Liver (tissue), 9 donors: ENCODE data around the gene ZFYVE9. TPM values are rescaled to one million over a fixed set of nuclear protein-coding genes. Genes with fewer than 3 reads are reported as not detected.

Experiments
- DNase-seq: peaks from one replicate; pipeline ENCODE4 v3.0.0-alpha.2; 2017; ENCODE audit warnings: low spot score
- H3K27ac ChIP-seq, 2 donors: one replicate each; pipeline ENCODE4 v1.7.0; 2013; ENCODE audit warnings: inconsistent platforms in 2 of 2, low read length in 2 of 2, control low read depth in 1 of 2, low read depth in 1 of 2, mild to moderate bottlenecking in 1 of 2
- H3K27me3 ChIP-seq, 4 donors: one replicate each; pipeline versions ENCODE4 v1.6.1 to v1.7.0; 2013; ENCODE audit warnings: low read length in 3 of 4, inconsistent platforms in 1 of 4, mild to moderate bottlenecking in 1 of 4, moderate library complexity in 1 of 4; ENCODE audit not compliant: control insufficient read depth in 4 of 4, insufficient read depth in 4 of 4
- H3K36me3 ChIP-seq, 4 donors: one replicate each; pipeline versions ENCODE4 v1.6.1 to v1.7.0; 2013; ENCODE audit warnings: low read length in 3 of 4, mild to moderate bottlenecking in 3 of 4, low read depth in 1 of 4, moderate library complexity in 1 of 4; ENCODE audit not compliant: control insufficient read depth in 4 of 4, insufficient read depth in 3 of 4
- H3K4me1 ChIP-seq, 4 donors: one replicate each; pipeline versions ENCODE4 v1.6.1 to v1.7.0; 2013; ENCODE audit warnings: low read length in 3 of 4, mild to moderate bottlenecking in 3 of 4, moderate library complexity in 1 of 4; ENCODE audit not compliant: control insufficient read depth in 4 of 4, insufficient read depth in 4 of 4
- H3K4me3 ChIP-seq, 3 donors: one replicate each; pipeline versions ENCODE4 v1.6.1 to v1.7.0; 2013; ENCODE audit warnings: low read length in 3 of 3, control low read depth in 1 of 3, low read depth in 1 of 3, mild to moderate bottlenecking in 1 of 3
- H3K9ac ChIP-seq, 2 donors: one replicate each; pipeline ENCODE4 v1.7.0; 2013; ENCODE audit warnings: low read length in 2 of 2, mild to moderate bottlenecking in 2 of 2, moderate library complexity in 2 of 2, control low read depth in 1 of 2, low read depth in 1 of 2
- H3K9me3 ChIP-seq, 4 donors: one replicate each; pipeline versions ENCODE4 v1.6.1 to v1.7.0; 2013; ENCODE audit warnings: low read length in 3 of 4; ENCODE audit not compliant: control insufficient read depth in 4 of 4
- ATF3 ChIP-seq: IDR thresholded peaks from 2 replicates; pipeline ENCODE4 v1.6.1; 2016; ENCODE audit warnings: antibody characterized with exemption
- CTCF ChIP-seq: fragments of 150-350 bp; IDR thresholded peaks from 2 replicates; pipeline ENCODE4 v1.5.1; 2017; ENCODE audit warnings: improper control_type of control experiment, low read depth, low read length; ENCODE audit not compliant: missing input control
- EGR1 ChIP-seq, 2 donors: IDR thresholded peaks; 2 replicates each; pipeline ENCODE4 v1.6.1; 2016 to 2018; ENCODE audit warnings: antibody characterized with exemption in 2 of 2, low read depth in 2 of 2
- FOXA1 ChIP-seq: IDR thresholded peaks from 2 replicates; pipeline ENCODE4 v1.6.1; 2016; ENCODE audit warnings: antibody characterized with exemption
- FOXA2 ChIP-seq: IDR thresholded peaks from 2 replicates; pipeline ENCODE4 v1.6.1; 2016; ENCODE audit warnings: antibody characterized with exemption
- GABPA ChIP-seq, 2 donors: IDR thresholded peaks in 1 of 2; conservative IDR thresholded peaks in 1 of 2; 2 replicates each; pipeline ENCODE4 v1.6.1; 2016; ENCODE audit warnings: antibody characterized with exemption in 2 of 2, mild to moderate bottlenecking in 1 of 2, moderate library complexity in 1 of 2
- HNF4A ChIP-seq, 2 donors: conservative IDR thresholded peaks; 2 replicates each; pipeline ENCODE4 v1.6.1; 2016; ENCODE audit warnings: antibody characterized with exemption in 2 of 2, mild to moderate bottlenecking in 2 of 2
- HNF4G ChIP-seq: IDR thresholded peaks from 2 replicates; pipeline ENCODE4 v1.6.1; 2016; ENCODE audit warnings: antibody characterized with exemption
- JUND ChIP-seq, 2 donors: IDR thresholded peaks; 2 replicates each; pipeline ENCODE4 v1.6.1; 2016; ENCODE audit warnings: antibody characterized with exemption in 2 of 2
- MAX ChIP-seq: IDR thresholded peaks from 2 replicates; pipeline ENCODE4 v1.6.1; 2016; ENCODE audit warnings: antibody characterized with exemption
- NR2F2 ChIP-seq: IDR thresholded peaks from 2 replicates; pipeline ENCODE4 v1.6.1; 2016; ENCODE audit warnings: antibody characterized with exemption
- RAD21 ChIP-seq, 2 donors: IDR thresholded peaks; 2 replicates each; pipeline ENCODE4 v1.6.1; 2016; ENCODE audit warnings: antibody characterized with exemption in 2 of 2, mild to moderate bottlenecking in 2 of 2
- REST ChIP-seq: IDR thresholded peaks from 2 replicates; pipeline ENCODE4 v1.6.1; 2016; ENCODE audit warnings: antibody characterized with exemption, mild to moderate bottlenecking
- RXRA ChIP-seq, 2 donors: IDR thresholded peaks; 2 replicates each; pipeline ENCODE4 v1.6.1; 2017 to 2018; ENCODE audit warnings: antibody characterized with exemption in 2 of 2, mild to moderate bottlenecking in 1 of 2
- SP1 ChIP-seq: IDR thresholded peaks from 2 replicates; pipeline ENCODE4 v1.6.1; 2018; ENCODE audit warnings: antibody characterized with exemption, mild to moderate bottlenecking
- TAF1 ChIP-seq: conservative IDR thresholded peaks from 2 replicates; pipeline ENCODE4 v1.6.1; 2016; ENCODE audit warnings: antibody characterized with exemption, mild to moderate bottlenecking
- YY1 ChIP-seq: IDR thresholded peaks from 2 replicates; pipeline ENCODE4 v1.6.1; 2016; ENCODE audit warnings: antibody characterized with exemption, mild to moderate bottlenecking
- ZBTB33 ChIP-seq: IDR thresholded peaks from 2 replicates; pipeline ENCODE4 v1.6.1; 2016; ENCODE audit warnings: antibody characterized with exemption
- WGBS: extraction: QIAGEN DNeasy Blood & Tissue Kit; methylation state at CpG from one replicate; pipeline ENCODE4 v1.1.7; 2013; 5-methylcytosine and 5-hydroxymethylcytosine counted together
- polyA plus RNA-seq, 2 donors: library from polyadenylated mRNA; stranded (reverse) in 1 of 2; unstranded in 1 of 2; fragments of 200-250 nt in 1 of 2; fragments of >200 nt in 1 of 2; fragmentation: Nextera tagmentation in 1 of 2; extraction: Ambion mirVana in 1 of 2; gene quantifications; one replicate each; pipeline versions ENCODE4 v1.2.1 to v1.2.3, GENCODE V29; 2013 to 2015
- total RNA-seq, 2 donors: library from RNA; depleted of rRNA; stranded (reverse); fragments of >200 nt; gene quantifications; one replicate each; pipeline ENCODE4 v1.2.3, GENCODE V29; 2014
- donor health status: healthy.
- donor health status: healthy.
- donor health status: healthy.
- donor health status: healthy.
- donor health status: healthy.

The ZFYVE9 gene
- total and polyA plus RNA-seq, 4 donors: 3.8 to 20.9 (median 7.7) TPM

GRCh38 chr1:52166996-52167753 lies 25.3 kb downstream of the ZFYVE9 start:
- no peaks in the 10 kb centered on the region for H3K9me3 ChIP-seq
- no peaks in the 10 kb centered on the region for H3K27me3 ChIP-seq
- 93% methylated on average over 6 of the region's 6 CpGs for WGBS
- no peaks in the 10 kb centered on the region for H3K36me3 ChIP-seq
- no peak for DNase-seq
- H3K4me3 ChIP-seq: no peak overlapping the region
- H3K9ac ChIP-seq: no peak overlapping the region
- TF ChIP-seq RXRA (IDR thresholded peaks at IDR 0.05) (no peak), JUND (IDR thresholded peaks at IDR 0.05) (no peak), MAX (no peak), NR2F2 (no peak), YY1 (no peak), SP1 (no peak), HNF4A (conservative IDR thresholded peaks at IDR 0.05) (no peak), TAF1 (no peak), RAD21 (IDR thresholded peaks at IDR 0.05) (no peak), HNF4G (no peak), CTCF (no peak), ZBTB33 (no peak), FOXA2 (no peak), ATF3 (no peak), FOXA1 (no peak)
- peaks cover 0 to 2% (median under 1%) of the 10 kb centered on the region in 4 donors for H3K4me1 ChIP-seq
- no peak overlapping the region for H3K27ac ChIP-seq

GRCh38 chr1:52168373-52169080 lies 26.6 kb downstream of the ZFYVE9 start:
- Histone ChIP-seq H3K9me3 (no peaks in the 10 kb centered on the region), H3K4me3 (no peak overlapping the region), H3K4me1 (peaks cover 0 to 2% (median under 1%) of the 10 kb centered on the region in 4 donors), H3K9ac (no peak overlapping the region), H3K36me3 (no peaks in the 10 kb centered on the region), H3K27ac (no peak overlapping the region), H3K27me3 (no peaks in the 10 kb centered on the region)
- no peak for DNase-seq
- 95% methylated on average over 7 of the region's 7 CpGs for WGBS
- TF ChIP-seq YY1 (no peak), CTCF (no peak), ATF3 (no peak), NR2F2 (no peak), EGR1 (IDR thresholded peaks at IDR 0.05; ENCODE audit: low read depth in 2 of 2) (no peak), GABPA (IDR thresholded peaks at IDR 0.05 in 1 of 2, conservative IDR thresholded peaks at IDR 0.05 in 1 of 2) (no peak), MAX (no peak), FOXA2 (no peak), REST (no peak), RXRA (IDR thresholded peaks at IDR 0.05) (no peak), FOXA1 (no peak), SP1 (no peak), RAD21 (IDR thresholded peaks at IDR 0.05) (no peak), HNF4A (conservative IDR thresholded peaks at IDR 0.05) (no peak), TAF1 (no peak), HNF4G (no peak)
